Epidermal melanocyte (primary cell): Measurements from ENCODE around the gene CAMTA1.

Source experiments
- DNase-seq: peaks from one replicate; pipeline ENCODE4 v3.0.0; 2011; ENCODE audit warnings: low spot score; ENCODE audit not compliant: insufficient read length

CAMTA1 gene

DNA sequence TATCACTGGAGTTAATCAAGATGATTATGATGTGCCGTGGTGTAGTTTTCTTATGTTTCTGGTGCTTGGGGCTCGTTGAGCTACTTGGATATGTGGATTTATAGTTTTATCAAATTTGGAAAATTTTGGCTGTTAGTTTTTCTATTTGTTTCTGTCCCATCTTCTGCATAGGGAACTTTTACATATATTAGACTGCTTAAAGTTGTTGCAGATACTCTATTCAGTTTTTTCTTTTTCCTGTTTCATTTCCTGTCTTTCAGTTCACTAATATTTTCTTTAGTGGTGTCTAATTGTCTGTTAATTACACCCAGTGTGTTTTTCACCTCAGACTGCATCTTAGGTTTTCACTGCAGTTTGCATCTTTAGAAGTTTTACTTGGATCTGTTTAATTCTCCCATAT is 247.7 kb downstream of the CAMTA1 start:
- no peak for DNase-seq

DNA sequence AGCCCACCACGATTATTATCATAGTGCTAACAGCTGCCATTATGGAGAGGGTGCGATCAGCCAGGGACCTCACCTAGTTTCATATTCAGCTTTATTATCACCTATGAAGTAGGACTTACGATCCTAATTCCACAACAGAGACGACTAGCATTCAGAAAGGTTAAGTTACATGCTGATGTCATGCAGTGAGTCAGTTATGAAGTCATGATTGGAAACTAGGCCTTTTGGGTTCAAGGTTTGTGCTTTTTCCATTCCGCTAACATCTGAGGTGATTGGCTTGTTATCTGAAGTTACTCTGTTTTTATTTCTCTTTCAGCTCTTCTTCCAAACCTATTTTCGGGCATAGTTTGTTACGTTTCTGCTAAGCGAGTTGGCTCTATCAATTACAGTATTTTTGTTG is 251.1 kb downstream of the CAMTA1 start:
- no peak for DNase-seq

DNA sequence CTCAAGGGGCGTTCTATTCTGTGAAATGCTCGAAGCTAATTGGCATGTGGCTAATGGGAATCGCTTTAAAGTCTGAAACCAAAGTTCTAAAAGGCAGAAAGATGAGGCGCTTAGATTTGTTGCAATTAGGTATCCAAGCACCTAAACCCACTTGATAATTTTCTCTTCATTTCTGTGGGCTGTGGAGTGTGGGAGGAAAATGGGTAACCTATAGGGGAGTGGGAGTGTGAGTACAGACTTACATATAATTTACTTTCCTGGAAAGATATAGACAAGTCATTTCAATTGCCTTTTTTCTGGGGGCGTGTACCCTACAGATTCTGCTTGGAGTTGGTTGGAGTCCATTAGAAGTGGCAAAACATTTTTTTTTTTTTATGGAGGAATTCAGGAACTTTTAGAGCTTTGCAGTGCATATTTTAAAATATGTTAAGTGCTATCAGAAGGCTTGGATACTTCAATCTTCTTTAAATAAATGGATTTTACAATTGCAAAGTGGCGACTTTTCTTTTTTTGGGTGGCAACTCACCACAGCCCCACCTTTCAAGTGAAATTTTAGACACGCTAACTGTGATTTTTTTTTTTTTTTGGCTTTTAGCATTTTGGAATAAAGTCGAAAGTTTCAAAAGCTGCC is 254.5 kb downstream of the CAMTA1 start:
- no peak for DNase-seq

DNA sequence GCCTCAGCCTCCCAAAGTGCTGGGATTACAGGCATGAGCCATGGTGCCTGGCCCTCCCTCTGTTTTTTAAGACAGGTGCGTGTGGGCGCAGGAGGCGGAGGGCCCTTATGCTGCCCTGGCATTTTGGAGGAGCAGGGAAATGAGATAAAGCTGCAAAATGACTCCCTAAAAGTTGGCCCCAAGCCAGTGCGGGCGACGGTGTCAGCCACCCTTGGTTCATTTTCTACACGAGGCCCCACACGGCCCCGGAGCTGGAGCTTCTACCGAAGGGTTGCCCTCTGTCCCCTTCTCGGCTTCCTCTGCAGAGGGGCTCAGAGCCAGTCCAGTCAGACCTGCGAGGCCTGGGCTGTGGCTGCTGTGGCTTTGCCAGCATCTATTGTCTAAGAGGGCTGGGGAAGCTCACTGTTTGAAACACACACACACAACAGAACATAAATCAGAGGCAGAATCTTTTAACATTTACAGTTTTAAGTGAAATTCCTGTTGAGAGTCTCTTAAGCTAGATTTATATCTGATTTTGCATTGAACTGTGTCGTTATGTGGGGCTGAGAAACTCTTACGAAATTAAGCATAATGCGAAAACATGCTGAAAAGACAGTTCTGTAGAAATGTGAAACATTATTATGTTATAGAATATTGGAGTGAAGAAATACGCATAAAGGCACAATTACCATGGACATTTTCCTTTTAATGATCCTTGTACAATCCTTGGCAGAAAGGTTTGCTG is 255.9 kb downstream of the CAMTA1 start:
- DNase-seq, result no peak

DNA sequence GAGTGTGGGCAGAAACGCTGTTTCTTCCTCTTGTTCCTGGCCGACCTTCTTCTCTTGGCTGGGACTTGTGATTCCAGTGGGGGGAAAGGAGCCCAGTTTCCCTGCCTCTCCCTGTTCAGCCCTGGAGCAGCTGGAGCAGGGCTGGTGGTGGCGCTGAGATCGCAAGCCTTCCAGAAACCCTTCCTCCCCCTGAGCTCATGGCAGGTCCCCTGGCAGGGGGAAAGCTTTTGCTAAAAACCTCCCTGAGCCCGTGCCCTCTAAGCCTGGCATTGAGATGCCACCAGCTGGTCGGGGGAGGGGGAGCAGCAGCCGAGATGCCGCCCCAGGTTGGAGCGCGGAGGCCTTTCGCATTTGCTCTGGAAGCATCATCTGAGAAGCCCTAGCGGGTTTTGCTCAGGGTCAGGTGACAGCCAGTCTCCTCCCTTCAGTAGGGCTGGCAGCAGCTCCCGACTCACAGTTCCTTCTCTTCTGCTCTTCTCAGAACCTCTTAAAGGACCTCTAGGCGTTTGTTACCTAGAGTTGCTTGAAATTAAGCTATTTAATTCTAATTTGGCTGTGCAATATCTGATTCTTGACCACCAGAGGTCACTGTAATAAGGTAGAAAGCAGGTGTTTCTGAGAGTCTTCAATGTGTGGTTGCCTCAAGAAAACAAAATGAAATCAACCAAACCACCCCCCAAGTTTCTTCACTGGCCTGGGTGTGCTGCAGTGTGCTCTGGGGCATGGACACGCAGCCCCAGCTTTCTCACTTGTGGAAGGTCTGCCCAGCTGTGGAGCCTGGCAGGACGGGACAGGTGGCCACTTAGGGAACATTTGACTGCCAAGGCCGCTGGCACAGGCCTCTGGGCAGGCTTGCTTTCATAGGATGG is 257.3 kb downstream of the CAMTA1 start:
- no peak for DNase-seq

DNA sequence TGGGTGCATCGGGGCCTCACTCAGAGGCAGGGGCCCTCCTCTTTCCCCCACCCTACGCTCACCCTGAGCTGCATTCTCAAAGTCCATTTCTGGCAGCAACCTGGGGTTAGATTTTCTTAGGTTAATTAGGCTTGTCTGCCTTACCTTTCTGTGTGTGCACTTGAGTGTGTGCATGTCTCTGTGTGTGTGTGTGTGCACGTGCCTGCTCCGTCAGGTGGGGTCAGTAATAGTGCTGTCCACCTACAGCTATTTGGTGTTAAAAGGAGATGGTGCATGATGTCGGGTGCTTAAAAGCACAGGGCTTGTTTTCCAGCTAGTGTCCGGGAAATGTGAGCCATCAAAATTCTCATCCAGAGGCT is 257.9 kb downstream of the CAMTA1 start:
- no peak for DNase-seq

DNA sequence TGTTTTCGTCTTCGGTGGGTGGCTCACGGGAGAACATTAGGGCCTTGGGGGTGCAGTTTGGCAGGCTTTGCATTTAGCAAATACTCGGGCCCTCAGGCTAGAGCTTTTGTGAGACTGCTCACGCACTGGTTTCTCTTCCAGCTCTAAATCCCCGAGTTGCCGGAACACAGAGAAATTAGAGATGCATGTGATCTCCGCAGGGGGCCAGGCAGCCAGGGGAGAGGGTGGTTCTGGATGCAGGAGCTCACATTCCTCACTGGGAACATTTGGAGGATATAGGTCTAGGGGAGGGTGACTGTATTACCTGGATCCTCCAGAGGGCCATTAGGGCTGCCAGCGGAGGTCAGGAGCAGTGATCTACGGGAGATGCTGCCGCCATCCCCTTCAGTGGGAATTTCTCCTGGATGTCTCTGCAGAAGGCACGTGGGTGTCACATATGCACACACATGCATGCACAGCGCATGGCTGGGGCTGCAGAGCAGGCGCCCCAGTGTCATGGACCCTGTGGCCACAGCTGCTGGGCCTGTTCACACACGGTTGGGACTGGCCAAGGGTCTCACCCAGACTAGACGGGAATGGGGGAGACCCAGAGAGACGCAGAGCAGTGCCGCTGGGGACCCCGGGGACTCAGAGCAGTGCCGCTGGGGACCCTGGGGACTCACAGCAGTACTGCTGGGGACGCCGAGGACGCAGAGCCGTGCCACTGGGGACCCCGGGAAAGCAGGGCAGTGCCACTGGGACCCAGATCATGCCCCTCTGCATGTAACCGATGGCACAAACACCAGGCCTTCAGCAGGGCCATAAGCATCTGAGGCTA is 258.7 kb downstream of the CAMTA1 start:
- DNase-seq, result no peak

DNA sequence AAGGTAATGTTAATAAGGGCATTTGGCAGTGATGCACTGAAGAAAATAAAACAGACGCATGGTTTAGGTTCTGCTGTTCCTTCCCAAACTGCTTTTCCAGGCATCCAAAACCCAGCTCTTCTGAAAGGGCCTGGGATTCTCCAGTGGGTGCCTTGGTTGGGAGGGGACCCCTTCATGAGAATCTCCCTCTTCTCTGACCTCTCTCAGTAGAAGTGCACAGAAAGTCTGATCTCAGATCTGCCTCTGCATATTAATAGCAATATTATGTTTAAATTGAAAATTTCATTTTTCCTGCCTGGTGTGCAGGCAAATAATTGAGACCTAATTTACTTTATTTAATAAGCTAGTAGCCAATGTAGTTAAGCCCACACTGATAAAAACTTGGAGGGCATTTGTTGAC is 260.6 kb downstream of the CAMTA1 start:
- DNase-seq, result no peak

DNA sequence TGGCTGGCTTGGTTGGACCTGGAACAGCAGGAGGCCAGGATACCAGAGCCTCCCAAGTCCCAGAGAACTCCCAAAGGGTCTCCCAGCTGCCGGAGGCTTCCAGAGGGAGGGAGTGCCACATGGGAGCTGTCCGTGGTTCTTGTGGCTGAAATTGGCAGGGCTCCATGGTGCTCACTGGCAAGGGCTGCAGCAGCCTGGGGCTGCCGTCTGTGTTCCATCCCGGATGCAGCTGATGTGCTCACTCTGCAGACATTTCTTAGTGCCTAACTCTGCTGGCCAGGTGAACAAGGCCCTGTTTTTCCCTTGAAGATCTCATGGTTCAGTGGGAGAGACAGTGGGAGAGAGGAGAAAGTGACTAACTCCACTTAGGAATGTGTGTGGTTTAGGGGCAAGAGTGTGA is 261.1 kb downstream of the CAMTA1 start:
- DNase-seq, result no peak

DNA sequence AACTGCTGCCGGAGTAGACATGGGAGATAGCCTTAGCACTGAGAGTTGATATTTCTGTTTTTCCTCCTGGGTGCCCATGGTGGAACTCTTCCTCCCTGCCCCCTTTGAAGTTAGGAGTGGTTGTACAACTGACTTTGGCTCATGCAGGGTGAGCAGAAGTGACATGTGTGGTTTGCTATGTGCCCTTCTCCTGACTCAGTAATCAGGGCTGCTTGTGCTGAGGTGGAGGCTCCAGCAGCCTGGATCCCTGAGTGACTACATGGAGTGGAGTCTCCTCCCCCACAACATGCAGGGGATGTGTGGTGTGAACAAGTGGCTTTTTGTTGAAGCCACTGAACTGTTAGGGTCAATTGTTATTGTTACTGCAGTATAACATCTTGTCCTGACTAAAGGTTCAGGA is 261.6 kb downstream of the CAMTA1 start:
- no peak for DNase-seq

DNA sequence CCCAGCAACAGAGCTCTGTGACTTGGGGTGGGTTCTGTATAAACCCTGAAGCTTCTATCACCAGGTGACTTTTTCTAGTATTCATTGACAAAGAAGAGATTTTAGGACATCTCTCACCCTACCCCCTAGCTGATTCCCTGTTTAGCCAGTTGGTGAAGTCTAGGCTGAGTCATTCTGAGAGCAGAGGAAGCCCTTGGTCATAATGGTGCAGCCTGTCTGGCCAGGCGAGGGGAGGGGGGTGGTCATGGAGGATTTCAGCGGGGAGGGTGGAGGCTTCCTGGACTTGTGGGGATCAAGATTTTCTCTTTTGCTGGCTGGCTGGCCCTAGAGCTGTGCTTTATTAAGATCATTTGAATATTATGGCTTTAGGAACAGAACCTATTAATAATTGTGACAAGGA is 262.6 kb downstream of the CAMTA1 start:
- DNase-seq, result no peak

DNA sequence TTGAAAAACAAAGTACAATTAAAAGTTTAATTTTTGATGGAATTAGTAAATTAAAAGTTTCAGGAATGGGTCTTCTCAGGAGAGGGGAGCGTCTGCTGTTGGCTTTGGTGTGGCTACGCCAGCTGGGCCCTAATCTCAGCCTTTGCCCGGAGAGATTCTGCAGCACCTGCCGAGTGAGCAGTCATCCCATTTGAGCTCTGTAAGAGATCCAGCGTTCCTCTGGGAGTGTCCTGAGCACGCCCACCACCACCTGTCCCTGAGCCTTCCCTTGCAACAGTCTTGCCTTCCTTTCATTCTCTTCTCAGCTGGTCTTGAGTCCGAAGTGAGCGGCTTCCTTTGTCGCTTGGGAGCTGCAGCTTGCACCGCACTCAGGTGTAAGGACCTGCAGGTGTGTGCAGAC is 263.1 kb downstream of the CAMTA1 start:
- no peak for DNase-seq

DNA sequence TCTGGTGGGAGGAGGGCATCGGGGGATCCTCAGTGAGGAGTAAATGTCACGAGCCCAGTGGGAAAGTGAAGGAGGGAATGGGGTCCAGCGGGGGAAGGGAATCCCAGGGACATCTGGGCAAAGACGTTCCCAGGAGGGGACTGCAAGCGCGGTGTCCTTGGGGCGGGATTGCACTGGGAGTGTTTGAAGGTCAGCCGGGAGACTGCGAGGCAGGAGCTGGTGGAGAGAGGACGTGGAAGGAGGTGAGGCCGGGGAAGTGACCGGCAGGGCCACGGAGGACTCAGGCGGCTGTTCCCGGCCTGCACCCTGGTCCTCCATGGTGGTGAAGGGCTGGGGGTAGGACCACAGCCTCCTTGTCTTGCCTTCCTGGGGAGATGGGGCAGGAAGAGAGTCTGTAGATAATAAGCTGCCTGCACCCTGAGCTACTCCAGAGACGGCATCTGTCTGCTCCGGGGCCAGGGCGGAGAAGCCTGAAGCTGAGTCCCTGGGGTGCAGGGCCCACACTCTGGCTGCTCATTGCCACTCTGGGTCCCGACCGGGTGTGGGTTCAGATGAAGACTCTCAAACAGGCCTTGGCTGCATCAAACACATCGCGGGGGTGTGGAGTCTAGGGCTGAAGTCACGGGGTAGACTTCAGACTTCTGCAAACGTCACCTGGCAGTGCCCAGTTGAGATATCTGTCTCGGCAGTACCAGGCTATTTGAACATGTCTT is 264.8 kb downstream of the CAMTA1 start:
- no peak for DNase-seq

DNA sequence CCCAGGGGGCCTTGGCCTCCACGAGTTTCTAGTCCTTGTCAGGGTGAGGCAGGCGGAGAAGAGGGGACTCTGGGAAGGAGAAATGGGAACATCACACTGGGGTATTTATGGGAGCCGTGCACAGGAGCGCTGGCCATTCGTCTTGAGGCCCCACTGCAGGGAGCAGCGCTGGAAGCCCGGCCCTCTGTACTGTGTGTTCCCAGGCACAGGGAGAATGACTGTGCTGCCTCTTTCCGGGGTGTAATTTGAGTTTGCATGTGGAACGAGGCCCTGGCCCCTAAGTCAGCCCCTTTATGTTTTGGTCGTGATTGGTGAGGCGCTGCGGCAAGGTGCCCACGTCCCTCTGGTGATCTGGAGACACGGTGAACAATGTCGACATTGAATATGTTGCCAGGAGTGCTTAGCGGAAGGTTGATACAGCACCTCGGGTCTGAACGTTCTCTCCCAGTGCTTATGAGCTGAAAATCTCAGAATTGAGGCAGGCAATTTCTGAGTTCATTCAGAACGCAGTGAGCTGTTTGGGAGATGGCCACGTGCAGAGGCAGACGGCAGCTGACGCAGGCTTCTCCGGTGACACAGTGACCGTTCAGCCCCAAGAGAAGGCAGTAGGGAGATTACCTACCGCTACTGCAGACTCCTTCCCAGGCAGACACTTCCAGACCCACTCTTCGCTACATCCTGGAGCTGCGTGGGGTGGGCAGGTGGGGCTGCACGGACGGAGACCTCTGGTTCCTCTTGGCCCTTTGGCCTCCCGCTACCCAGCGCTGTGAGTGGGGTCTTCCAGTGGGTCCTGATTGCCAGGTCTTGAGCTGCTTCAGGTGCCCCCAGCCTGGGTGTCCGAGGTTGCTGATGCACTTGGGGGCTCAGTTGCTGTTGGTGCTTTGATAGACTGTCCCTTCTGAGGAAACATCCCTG is 265.8 kb downstream of the CAMTA1 start:
- DNase-seq, result no peak

DNA sequence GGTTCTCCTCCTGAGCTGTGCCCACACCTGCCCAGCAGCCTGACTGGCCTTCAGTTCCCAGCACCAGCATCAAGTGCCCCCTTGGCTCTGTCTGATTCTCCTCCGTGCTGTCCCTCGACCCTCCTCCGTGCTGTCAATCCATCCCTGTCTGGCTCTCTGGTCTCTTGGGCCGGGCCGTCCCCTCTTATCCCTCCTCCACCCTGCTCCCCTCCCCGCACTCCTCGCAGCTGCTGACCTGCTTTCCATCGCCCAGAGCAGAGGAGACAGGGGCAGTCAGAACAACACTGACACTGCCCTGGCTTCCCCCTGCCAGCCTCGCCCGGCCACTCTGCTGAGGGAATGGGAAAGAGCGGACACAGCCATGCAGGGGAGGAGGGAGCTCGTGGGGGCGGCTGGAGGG is 267.4 kb downstream of the CAMTA1 start:
- no peak for DNase-seq

DNA sequence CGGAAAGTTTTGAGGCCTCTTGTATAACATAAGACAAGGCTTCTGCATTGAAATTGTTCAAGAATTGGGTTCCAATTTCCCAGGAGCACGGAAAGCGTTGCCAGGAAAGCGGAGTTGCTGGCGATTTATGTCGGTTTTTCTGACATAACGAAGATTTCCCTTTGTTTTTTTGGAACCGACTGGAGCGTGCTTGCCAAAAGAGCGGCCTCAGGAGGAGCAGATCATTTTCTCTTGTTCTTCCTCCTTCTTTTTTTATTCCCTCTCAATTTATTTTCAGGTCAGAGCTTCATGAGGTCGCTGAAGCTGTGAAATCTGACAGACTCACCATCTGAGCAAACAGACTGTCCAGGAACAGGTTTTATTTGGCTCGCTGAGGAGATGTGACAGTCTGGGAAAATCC is 275.5 kb downstream of the CAMTA1 start:
- no peak for DNase-seq

DNA sequence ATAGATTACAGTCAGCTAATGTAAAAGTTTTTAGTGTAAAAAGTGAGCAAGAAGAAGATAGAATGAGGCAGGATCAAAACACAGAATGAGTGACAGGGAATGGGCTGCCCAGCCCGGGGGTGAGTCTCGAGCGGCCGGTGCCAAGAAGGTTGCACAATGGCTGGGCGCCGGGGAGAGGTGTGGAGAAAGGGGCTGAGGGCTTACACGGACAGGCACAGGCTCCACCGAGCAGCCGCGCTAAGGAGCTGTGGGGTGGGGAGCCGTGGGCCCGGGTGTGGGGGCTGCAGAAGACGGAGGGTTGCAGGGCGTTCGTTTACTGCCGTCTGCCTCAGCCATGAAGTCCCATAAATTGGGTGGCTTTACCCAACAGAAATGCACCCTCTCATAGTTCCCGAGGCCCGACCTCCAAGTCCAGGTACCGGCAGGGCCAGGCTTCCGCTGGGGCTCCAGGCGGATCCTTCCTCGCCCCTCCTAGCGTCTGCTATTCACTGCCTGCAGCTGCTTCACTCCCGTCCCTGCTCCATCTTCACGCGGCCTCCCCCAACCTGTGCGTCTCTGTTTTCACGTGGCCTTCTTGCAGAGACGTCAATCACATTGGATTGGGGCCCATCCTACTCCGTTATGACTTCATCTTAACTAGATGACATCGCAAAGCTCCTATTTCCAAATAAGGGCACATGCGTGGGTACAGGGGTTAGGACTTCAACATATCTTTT is 277.2 kb downstream of the CAMTA1 start:
- DNase-seq, result no peak

DNA sequence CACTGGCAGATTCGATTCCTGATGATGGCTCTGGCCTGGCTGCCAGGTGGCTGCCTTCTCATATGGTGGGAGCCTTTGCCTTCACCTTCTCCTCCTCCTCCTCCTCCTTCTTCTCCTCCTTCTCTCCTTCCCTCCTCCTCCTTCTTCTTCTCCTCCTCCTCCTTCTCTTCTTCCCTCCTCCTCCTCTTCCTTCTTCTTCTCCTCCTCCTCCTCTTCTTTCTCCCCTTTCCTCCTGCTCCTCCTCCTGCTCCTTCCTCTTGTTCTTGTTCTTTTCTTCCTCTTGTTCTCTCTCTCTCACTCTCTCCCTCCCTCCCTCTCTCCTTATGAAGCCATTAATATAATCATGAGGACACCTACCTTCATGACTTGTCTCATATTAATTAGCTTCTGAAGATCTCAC is 278.7 kb downstream of the CAMTA1 start:
- no peak for DNase-seq

DNA sequence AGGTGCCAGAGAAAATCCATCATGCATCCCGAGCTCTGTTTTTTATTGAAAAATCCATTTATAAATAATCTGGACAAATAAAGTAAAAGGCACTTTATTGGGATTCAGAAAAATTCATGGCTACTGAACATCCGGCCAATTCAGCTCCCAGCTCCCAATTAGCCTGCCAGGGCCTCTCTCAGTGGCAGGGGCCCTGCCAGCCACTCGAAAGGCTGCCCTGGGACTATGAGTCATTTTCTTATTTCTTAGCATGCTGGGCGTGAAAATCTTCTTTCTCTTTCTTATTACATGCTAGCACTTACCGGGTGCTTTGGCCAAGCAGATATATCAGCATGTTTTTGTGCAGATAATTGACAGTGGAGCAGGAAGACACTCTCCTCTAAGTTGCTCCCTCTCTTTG is 283.3 kb downstream of the CAMTA1 start:
- no peak for DNase-seq
